GM18873 (cell line): ENCODE results near the gene SLC25A38.
A peak's percentile ranks its signal among the peaks of the same experiment; 100 is the strongest.
"Not testable (repeated sequence)": the region's sequence is repeated elsewhere in the genome, so short reads cannot be mapped to it uniquely, and the experiment has no call there.

Source experiments
- ATAC-seq: cut with Tn5 transposase; IDR thresholded peaks from one replicate; pipeline ENCODE4 v1.9.1; 2021; ENCODE audit warnings: mild to moderate bottlenecking, moderate library complexity, moderate number of reproducible peaks; ENCODE audit not compliant: unreplicated experiment, low FRiP score

SLC25A38 gene

GRCh38 chr3:39406368-39407258, 23.4 kb downstream of the SLC25A38 start, which contains the start of gene RPSA:
TSS of gene RPSA (plus strand) at chr3:39406720. CDS start at chr3:39407654, 934 bp downstream.
- peak; percentile 92 for ATAC-seq

- ATAC-seq, result no peak
Measured at GRCh38 chr3:39407259-39407629, 24.1 kb downstream of the SLC25A38 start.

GRCh38 chr3:39407773-39408492, 24.8 kb downstream of the SLC25A38 start:
- no peak for ATAC-seq

GRCh38 chr3:39408493-39409372, 25.6 kb downstream of the SLC25A38 start:
- no peak for ATAC-seq

- no peak for ATAC-seq
Measured at GRCh38 chr3:39409514-39410136, 26.5 kb downstream of the SLC25A38 start.

- no peak for ATAC-seq
Measured at GRCh38 chr3:39410893-39411292, 27.7 kb downstream of the SLC25A38 start.

- no peak for ATAC-seq
Measured at GRCh38 chr3:39412668-39413260, 29.6 kb downstream of the SLC25A38 start.

GRCh38 chr3:39413691-39414420, 30.7 kb downstream of the SLC25A38 start:
- no peak for ATAC-seq

- ATAC-seq, result no peak
Measured at GRCh38 chr3:39414421-39414907, 31.3 kb downstream of the SLC25A38 start.

- not testable (repeated sequence) for ATAC-seq
Measured at GRCh38 chr3:39415302-39415701, 32.1 kb downstream of the SLC25A38 start.

GRCh38 chr3:39415983-39416382, 32.8 kb downstream of the SLC25A38 start:
- no peak for ATAC-seq

- not testable (repeated sequence) for ATAC-seq
Measured at GRCh38 chr3:39416998-39417397, 33.8 kb downstream of the SLC25A38 start.

GRCh38 chr3:39418556-39419225, 35.5 kb downstream of the SLC25A38 start:
- not testable (repeated sequence) for ATAC-seq

GRCh38 chr3:39419742-39420315, 36.7 kb downstream of the SLC25A38 start:
- no peak for ATAC-seq

- ATAC-seq, result no peak
Measured at GRCh38 chr3:39420543-39420942, 37.4 kb downstream of the SLC25A38 start.

GRCh38 chr3:39423436-39423970, 40.3 kb downstream of the SLC25A38 start:
- ATAC-seq, result no peak

- ATAC-seq, result no peak
Measured at GRCh38 chr3:39426312-39426711, 43.1 kb downstream of the SLC25A38 start.

- no peak for ATAC-seq
Measured at GRCh38 chr3:39427506-39427905, 44.3 kb downstream of the SLC25A38 start.
